Measurements from ENCODE around the gene PPEF1. TPM values are rescaled to one million over a fixed set of nuclear protein-coding genes. Genes with fewer than 3 reads are reported as not detected.

Gene PPEF1
- total and polyA plus RNA-seq, 2 donors (not counting 1 experiment from before 2014, with no cell fraction given) = under 0.01 TPM; not detected in 1

DNA sequence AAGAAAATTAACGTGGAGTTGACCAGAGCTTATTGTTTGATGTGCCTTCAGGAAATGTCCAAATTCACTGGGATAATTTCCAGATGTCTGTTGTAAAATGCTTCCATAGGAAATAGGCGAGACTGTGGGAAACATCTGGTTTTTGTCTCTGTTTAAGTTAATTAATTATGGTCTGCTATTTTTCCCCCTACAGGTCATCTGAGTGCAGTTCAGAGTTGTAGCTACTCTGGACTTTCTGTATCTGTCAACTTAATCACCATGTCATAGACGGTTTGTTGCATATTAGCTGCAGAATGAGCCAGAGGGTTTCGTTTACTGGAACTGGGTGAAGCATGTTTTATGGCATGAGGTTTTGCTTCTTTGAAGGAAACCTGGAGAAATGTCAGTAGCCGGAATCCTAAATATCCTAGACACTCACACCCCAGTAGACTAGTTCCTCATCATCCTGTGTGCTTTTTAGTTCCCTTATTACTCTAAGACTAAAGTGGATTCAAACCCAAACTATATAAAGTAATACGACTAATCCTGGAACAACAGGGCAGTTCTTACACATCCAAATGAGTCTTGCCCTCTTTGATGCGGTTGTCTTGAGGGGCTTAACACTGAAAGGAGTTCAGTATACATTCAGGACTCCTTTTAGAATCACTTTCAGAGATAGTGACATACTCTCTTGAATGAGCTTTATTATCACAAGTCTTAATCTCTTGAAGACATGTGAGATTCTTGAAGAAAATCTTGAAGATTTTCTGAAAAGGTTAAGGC, 62.5 kb downstream of the PPEF1 start:
- H3K4me1 ChIP-seq (ENCODE audit: control insufficient read depth, extremely low read depth, insufficient read depth, low read length) = no peaks in the 10 kb centered on the region
- H3K4me2 ChIP-seq (ENCODE audit: extremely low read depth, insufficient read depth, low read length) = no peak overlapping the region
- no peaks in the 10 kb centered on the region for H3K9me3 ChIP-seq (ENCODE audit: control insufficient read depth, insufficient read depth, low read depth, low read length)
- H3K27me3 ChIP-seq (ENCODE audit: control insufficient read depth, insufficient read depth, low read length) = no peaks in the 10 kb centered on the region
- TF ChIP-seq CTCF (conservative IDR thresholded peaks at IDR 0.05 in 1 of 2, IDR thresholded peaks at IDR 0.05 in 1 of 2; ENCODE audit: low read depth in 1 of 2, low read length in 2 of 2) (no peak), EZH2 (IDR thresholded peaks at IDR 0.05; ENCODE audit: low read length, missing control alignments) (no peak)
- H3K36me3 ChIP-seq (ENCODE audit: control insufficient read depth, insufficient read depth, low read length) = no peaks in the 10 kb centered on the region
- DNase-seq (ENCODE audit: low read depth in 2 of 2) = peak; percentile 4 to 48
- no peak overlapping the region for H3K9ac ChIP-seq (ENCODE audit: insufficient read depth, low read length)
- no peaks in the 10 kb centered on the region for H4K20me1 ChIP-seq (ENCODE audit: control insufficient read depth, extremely low read depth, insufficient read depth, low read length)
- H3K27ac ChIP-seq (ENCODE audit: insufficient read depth, low read length) = no peak overlapping the region
- H3K79me2 ChIP-seq (ENCODE audit: control insufficient read depth, insufficient read depth, low read length) = no peaks in the 10 kb centered on the region
- H2AFZ ChIP-seq (ENCODE audit: low read length) = no peak overlapping the region
- H3K4me3 ChIP-seq (replicated peaks in 1 of 4; ENCODE audit: control extremely low read depth in 1 of 4, insufficient read depth in 1 of 4, low read depth in 3 of 4, low read length in 4 of 4) = no peak overlapping the region

GRCh38 chrX:18789916-18790315, 82.5 kb downstream of the PPEF1 start:
- no peaks in the 10 kb centered on the region for H3K4me1 ChIP-seq (ENCODE audit: control insufficient read depth, extremely low read depth, insufficient read depth, low read length)
- no peak overlapping the region for H3K27ac ChIP-seq (ENCODE audit: insufficient read depth, low read length)
- no peak overlapping the region for H3K9ac ChIP-seq (ENCODE audit: insufficient read depth, low read length)
- no peaks in the 10 kb centered on the region for H4K20me1 ChIP-seq (ENCODE audit: control insufficient read depth, extremely low read depth, insufficient read depth, low read length)
- no peaks in the 10 kb centered on the region for H3K9me3 ChIP-seq (ENCODE audit: control insufficient read depth, insufficient read depth, low read depth, low read length)
- no peaks in the 10 kb centered on the region for H3K79me2 ChIP-seq (ENCODE audit: control insufficient read depth, insufficient read depth, low read length)
- no peak for DNase-seq (ENCODE audit: low read depth in 2 of 2)
- no peaks in the 10 kb centered on the region for H3K27me3 ChIP-seq (ENCODE audit: control insufficient read depth, insufficient read depth, low read length)
- no peak overlapping the region for H3K4me3 ChIP-seq (replicated peaks in 1 of 4; ENCODE audit: control extremely low read depth in 1 of 4, insufficient read depth in 1 of 4, low read depth in 3 of 4, low read length in 4 of 4)
- H3K36me3 ChIP-seq (ENCODE audit: control insufficient read depth, insufficient read depth, low read length) = no peaks in the 10 kb centered on the region
- no peak for TF ChIP-seq EZH2 (IDR thresholded peaks at IDR 0.05; ENCODE audit: low read length, missing control alignments)
- TF ChIP-seq CTCF (conservative IDR thresholded peaks at IDR 0.05 in 1 of 2, IDR thresholded peaks at IDR 0.05 in 1 of 2; ENCODE audit: low read depth in 1 of 2, low read length in 2 of 2) = no peak
- H2AFZ ChIP-seq (ENCODE audit: low read length) = no peak overlapping the region
- no peak overlapping the region for H3K4me2 ChIP-seq (ENCODE audit: extremely low read depth, insufficient read depth, low read length)

DNA sequence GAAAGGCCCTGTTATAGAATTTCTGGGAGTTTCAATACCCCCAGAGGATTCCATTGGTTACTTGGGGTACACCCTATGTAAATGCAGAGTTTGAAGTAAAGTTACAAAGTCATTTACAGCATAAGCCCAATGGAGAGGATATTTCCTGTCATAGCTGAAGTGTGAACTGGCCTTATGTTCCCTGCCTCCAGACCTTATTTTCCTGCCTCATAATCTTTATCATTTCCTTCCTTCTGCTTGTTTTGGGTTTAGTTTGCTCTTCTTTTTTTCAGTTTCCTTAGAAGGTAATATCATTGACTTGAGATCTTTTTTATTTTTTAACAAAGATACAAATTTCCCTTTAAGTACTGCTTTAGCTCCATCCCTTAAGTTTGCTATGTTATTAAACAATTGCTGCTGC, 85.4 kb downstream of the PPEF1 start:
- no peaks in the 10 kb centered on the region for H3K9me3 ChIP-seq (ENCODE audit: control insufficient read depth, insufficient read depth, low read depth, low read length)
- H3K4me3 ChIP-seq (replicated peaks in 1 of 4; ENCODE audit: control extremely low read depth in 1 of 4, insufficient read depth in 1 of 4, low read depth in 3 of 4, low read length in 4 of 4) = no peak overlapping the region
- no peaks in the 10 kb centered on the region for H4K20me1 ChIP-seq (ENCODE audit: control insufficient read depth, extremely low read depth, insufficient read depth, low read length)
- TF ChIP-seq CTCF (conservative IDR thresholded peaks at IDR 0.05 in 1 of 2, IDR thresholded peaks at IDR 0.05 in 1 of 2; ENCODE audit: low read depth in 1 of 2, low read length in 2 of 2) = no peak
- no peak for TF ChIP-seq EZH2 (IDR thresholded peaks at IDR 0.05; ENCODE audit: low read length, missing control alignments)
- H3K79me2 ChIP-seq (ENCODE audit: control insufficient read depth, insufficient read depth, low read length) = no peaks in the 10 kb centered on the region
- no peak overlapping the region for H3K27ac ChIP-seq (ENCODE audit: insufficient read depth, low read length)
- H3K4me1 ChIP-seq (ENCODE audit: control insufficient read depth, extremely low read depth, insufficient read depth, low read length) = no peaks in the 10 kb centered on the region
- H3K27me3 ChIP-seq (ENCODE audit: control insufficient read depth, insufficient read depth, low read length) = no peaks in the 10 kb centered on the region
- DNase-seq (ENCODE audit: low read depth in 2 of 2) = no peak
- no peak overlapping the region for H3K4me2 ChIP-seq (ENCODE audit: extremely low read depth, insufficient read depth, low read length)
- no peak overlapping the region for H2AFZ ChIP-seq (ENCODE audit: low read length)
- no peak overlapping the region for H3K9ac ChIP-seq (ENCODE audit: insufficient read depth, low read length)
- H3K36me3 ChIP-seq (ENCODE audit: control insufficient read depth, insufficient read depth, low read length) = no peaks in the 10 kb centered on the region

All from fibroblast of lung (primary cell).